Lung (tissue), 4 donors: ENCODE results near the gene HIVEP1. TPM values are rescaled to one million over a fixed set of nuclear protein-coding genes. Genes with fewer than 3 reads are reported as not detected.

Experiments
- polyA plus RNA-seq, 2 donors: library from polyadenylated mRNA; stranded (reverse); fragments of 200-250 nt; gene quantifications; one replicate each; pipeline ENCODE4 v1.2.1, GENCODE V29; 2013
- total RNA-seq, 2 donors: library from RNA; depleted of rRNA in 1 of 2; stranded (reverse); fragments of >200 nt in 1 of 2; gene quantifications; one replicate each; pipeline ENCODE4 v1.2.1, GENCODE V29; 2014 to 2021
- donor health status: Bipolar disorder and iron deficiency.
- donor health status: healthy.
- donor health status: DM: yes; HTN: yes; CAD: no.

HIVEP1 gene
- total and polyA plus RNA-seq, 4 donors, result 3.1 to 49.6 (median 20.5) TPM

Other genes with a start within 250 kb of the HIVEP1 start
- 1 to 10 TPM; 7.3 to 8.0 TPM for gene ADTRP, start 233.5 kb upstream of the HIVEP1 start, total RNA-seq
- gene ADTRP, start 233.5 kb upstream of the HIVEP1 start, polyA plus RNA-seq, result 1 to 10 TPM; 3.9 to 4.0 TPM